K562 (cell line): ENCODE data around the gene ABCA7.

Experiments
- GTF2F1 ChIP-seq: IDR thresholded peaks from 2 replicates; pipeline ENCODE4 v1.6.1; 2011; ENCODE audit warnings: low read depth, low read length, improper control_type of control experiment
- MED1 ChIP-seq: sonication (generic); formaldehyde crosslinking; IDR thresholded peaks from 2 replicates; pipeline ENCODE4 v1.8.1; 2023; ENCODE audit warnings: missing genetic modification reagents, borderline replicate concordance
- MTF1 ChIP-seq: fragments of 250-450 bp; sonication (Bioruptor Pico); IDR thresholded peaks from 2 replicates; pipeline ENCODE4 v1.9.0; 2021; ENCODE audit warnings: moderate library complexity, mild to moderate bottlenecking, inconsistent platforms, borderline replicate concordance
- POLR2A ChIP-seq: fragments of 450-650 bp; conservative IDR thresholded peaks from 2 replicates; pipeline ENCODE4 v1.6.1; 2016
- SIX5 ChIP-seq, 2 experiments: IDR thresholded peaks; 2 replicates each; pipeline ENCODE4 v1.6.1; 2011; ENCODE audit warnings: low read length in 2 of 2, borderline replicate concordance in 1 of 2, low read depth in 1 of 2, mild to moderate bottlenecking in 1 of 2, moderate library complexity in 1 of 2; ENCODE audit not compliant: insufficient read depth in 1 of 2
- SRSF9 ChIP-seq: fragments of 200-400 bp; formaldehyde crosslinking; IDR thresholded peaks from 2 replicates; pipeline ENCODE4 v1.6.1; 2017; ENCODE audit warnings: low read depth, low read length, borderline replicate concordance
- ZBED1 ChIP-seq: IDR thresholded peaks from 2 replicates; pipeline ENCODE4 v1.6.1; 2014
- TF ChIP-seq, protein P1 (sequence below): fragments of 250-450 bp; sonication (Bioruptor Pico); IDR thresholded peaks from 2 replicates; pipeline ENCODE4 v1.5.0; 2020; ENCODE audit warnings: mild to moderate bottlenecking
- TF ChIP-seq, protein P2 (sequence below): sonication (generic); formaldehyde crosslinking; IDR thresholded peaks from 2 replicates; pipeline ENCODE4 v1.9.0; 2022; ENCODE audit warnings: mild to moderate bottlenecking, missing genetic modification reagents

GRCh38 chr19:1009981-1010538, 29.8 kb upstream of the ABCA7 start:
- TF ChIP-seq, protein P1, sequence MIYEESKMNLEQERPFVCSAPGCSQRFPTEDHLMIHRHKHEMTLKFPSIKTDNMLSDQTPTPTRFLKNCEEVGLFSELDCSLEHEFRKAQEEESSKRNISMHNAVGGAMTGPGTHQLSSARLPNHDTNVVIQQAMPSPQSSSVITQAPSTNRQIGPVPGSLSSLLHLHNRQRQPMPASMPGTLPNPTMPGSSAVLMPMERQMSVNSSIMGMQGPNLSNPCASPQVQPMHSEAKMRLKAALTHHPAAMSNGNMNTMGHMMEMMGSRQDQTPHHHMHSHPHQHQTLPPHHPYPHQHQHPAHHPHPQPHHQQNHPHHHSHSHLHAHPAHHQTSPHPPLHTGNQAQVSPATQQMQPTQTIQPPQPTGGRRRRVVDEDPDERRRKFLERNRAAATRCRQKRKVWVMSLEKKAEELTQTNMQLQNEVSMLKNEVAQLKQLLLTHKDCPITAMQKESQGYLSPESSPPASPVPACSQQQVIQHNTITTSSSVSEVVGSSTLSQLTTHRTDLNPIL (CRISPR knock-in tag) = no peak
- TF ChIP-seq MED1 (CRISPR knock-in tag) = no peak
- TF ChIP-seq SIX5 (IDR thresholded peaks at IDR 0.05; ENCODE audit: borderline replicate concordance in 1 of 2, insufficient read depth in 1 of 2, low read depth in 1 of 2, low read length in 2 of 2) = no peak
- TF ChIP-seq POLR2A = peak; percentile 18; the same call in 1 of the 2 replicates
- TF ChIP-seq MTF1 (CRISPR knock-in tag) = no peak
- TF ChIP-seq, protein P2, sequence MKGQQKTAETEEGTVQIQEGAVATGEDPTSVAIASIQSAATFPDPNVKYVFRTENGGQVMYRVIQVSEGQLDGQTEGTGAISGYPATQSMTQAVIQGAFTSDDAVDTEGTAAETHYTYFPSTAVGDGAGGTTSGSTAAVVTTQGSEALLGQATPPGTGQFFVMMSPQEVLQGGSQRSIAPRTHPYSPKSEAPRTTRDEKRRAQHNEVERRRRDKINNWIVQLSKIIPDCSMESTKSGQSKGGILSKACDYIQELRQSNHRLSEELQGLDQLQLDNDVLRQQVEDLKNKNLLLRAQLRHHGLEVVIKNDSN (CRISPR knock-in tag) = no peak
- TF ChIP-seq GTF2F1 = no peak
- no peak for TF ChIP-seq ZBED1
- no peak for TF ChIP-seq SRSF9
